DND-41 (cell line): ENCODE measurements around the gene FUT1.

ENCODE experiments used
- ATAC-seq: fragments of 200-7000 bp; cut with Tn5 transposase; 3 replicates; pipeline ENCODE4 v1.9.1; 2021; ENCODE audit warnings: low read depth; ENCODE audit not compliant: insufficient read depth
- DNase-seq: peaks from one replicate; pipeline ENCODE4 v3.0.0-alpha.2; 2020
- H2AFZ ChIP-seq: 2 replicates; pipeline ENCODE4 v1.6.0; 2012; ENCODE audit warnings: low read depth, low read length
- H3K27ac ChIP-seq: 2 replicates; pipeline ENCODE4 v1.5.1; 2012; ENCODE audit warnings: low read length, inconsistent platforms
- H3K27me3 ChIP-seq: fragments of 200-600 bp; sonication (generic); 2 replicates; pipeline ENCODE4 v1.6.0; 2012; ENCODE audit warnings: low read length, mild to moderate bottlenecking, inconsistent platforms; ENCODE audit not compliant: insufficient read depth, poor library complexity
- H3K36me3 ChIP-seq: 2 replicates; pipeline ENCODE4 v1.5.1; 2012; ENCODE audit warnings: low read length, inconsistent platforms; ENCODE audit not compliant: insufficient read depth
- H3K4me1 ChIP-seq: 2 replicates; pipeline ENCODE4 v1.5.1; 2012; ENCODE audit warnings: mild to moderate bottlenecking, low read length; ENCODE audit not compliant: insufficient read depth
- H3K4me2 ChIP-seq: 2 replicates; pipeline ENCODE4 v1.6.0; 2012; ENCODE audit warnings: mild to moderate bottlenecking, moderate library complexity, low read length, inconsistent platforms; ENCODE audit not compliant: insufficient read depth
- H3K4me3 ChIP-seq, 2 experiments: fragments of 200-600 bp in 1 of 2; shearing (Covaris generic) in 1 of 2; 2 replicates each; pipeline ENCODE4 v1.5.1; 2012 to 2016; ENCODE audit warnings: inconsistent platforms in 2 of 2, low read length in 2 of 2, mild to moderate bottlenecking in 2 of 2, low read depth in 1 of 2, moderate library complexity in 1 of 2
- H3K79me2 ChIP-seq: 2 replicates; pipeline ENCODE4 v1.6.0; 2012; ENCODE audit warnings: low read length, inconsistent platforms; ENCODE audit not compliant: insufficient read depth
- H3K9ac ChIP-seq: 2 replicates; pipeline ENCODE4 v1.6.0; 2012; ENCODE audit warnings: low read depth, mild to moderate bottlenecking, inconsistent platforms, low read length, moderate library complexity
- H3K9me3 ChIP-seq: 2 replicates; pipeline ENCODE4 v1.5.1; 2012; ENCODE audit warnings: low read length, moderate library complexity, mild to moderate bottlenecking, inconsistent platforms; ENCODE audit not compliant: insufficient read depth, severe bottlenecking
- H4K20me1 ChIP-seq: 2 replicates; pipeline ENCODE4 v1.6.0; 2012; ENCODE audit warnings: low read length; ENCODE audit not compliant: insufficient read depth
- CTCF ChIP-seq: IDR thresholded peaks from 2 replicates; pipeline ENCODE4 v1.5.1; 2012; ENCODE audit warnings: borderline replicate concordance, low read length, moderate library complexity, mild to moderate bottlenecking; ENCODE audit not compliant: poor library complexity, severe bottlenecking; ENCODE audit errors: extremely low read depth
- EZH2 ChIP-seq: IDR thresholded peaks from 3 replicates; pipeline ENCODE4 v1.6.1; 2012; ENCODE audit warnings: borderline replicate concordance, low read depth, mild to moderate bottlenecking, moderate library complexity, low read length, inconsistent platforms; ENCODE audit not compliant: severe bottlenecking

Gene FUT1

GRCh38 chr19:48757741-48758144, 5.3 kb upstream of the FUT1 start:
- no peaks in the 10 kb centered on the region for H3K79me2 ChIP-seq
- H3K4me3 ChIP-seq: no peak overlapping the region
- no peak overlapping the region for H3K27ac ChIP-seq
- TF ChIP-seq CTCF (no peak), EZH2 (no peak)
- no peak overlapping the region for H2AFZ ChIP-seq
- H3K4me2 ChIP-seq: no peak overlapping the region
- H3K9ac ChIP-seq: no peak overlapping the region
- no peaks in the 10 kb centered on the region for H4K20me1 ChIP-seq
- H3K36me3 ChIP-seq: no peaks in the 10 kb centered on the region
- H3K4me1 ChIP-seq: no peaks in the 10 kb centered on the region
- H3K9me3 ChIP-seq: no peaks in the 10 kb centered on the region
- ATAC-seq (no peak), DNase-seq (no peak)
- peaks cover 13% of the 10 kb centered on the region for H3K27me3 ChIP-seq

GRCh38 chr19:48757089-48757675, 4.7 kb upstream of the FUT1 start:
- Histone ChIP-seq H3K9ac (no peak overlapping the region), H3K9me3 (no peaks in the 10 kb centered on the region), H3K27me3 (peaks cover 13% of the 10 kb centered on the region), H4K20me1 (no peaks in the 10 kb centered on the region), H3K4me3 (no peak overlapping the region), H2AFZ (no peak overlapping the region), H3K4me2 (no peak overlapping the region), H3K36me3 (no peaks in the 10 kb centered on the region), H3K27ac (no peak overlapping the region), H3K4me1 (peaks cover 5% of the 10 kb centered on the region), H3K79me2 (no peaks in the 10 kb centered on the region)
- DNase-seq (no peak), ATAC-seq (no peak)
- TF ChIP-seq EZH2: no peak
- no peak for TF ChIP-seq CTCF

- no peaks in the 10 kb centered on the region for H4K20me1 ChIP-seq
- peaks cover 16% of the 10 kb centered on the region for H3K27me3 ChIP-seq
- H3K9ac ChIP-seq: no peak overlapping the region
- H3K27ac ChIP-seq: no peak overlapping the region
- DNase-seq: no peak
- no peak for TF ChIP-seq CTCF
- no peak for TF ChIP-seq EZH2
- ATAC-seq: no peak
- no peaks in the 10 kb centered on the region for H3K36me3 ChIP-seq
- no peak overlapping the region for H2AFZ ChIP-seq
- no peak overlapping the region for H3K4me2 ChIP-seq
- H3K79me2 ChIP-seq: no peaks in the 10 kb centered on the region
- no peaks in the 10 kb centered on the region for H3K9me3 ChIP-seq
- peaks cover 9% of the 10 kb centered on the region for H3K4me1 ChIP-seq
- no peak overlapping the region for H3K4me3 ChIP-seq
Observed at GRCh38 chr19:48756686-48757085, 4.2 kb upstream of the FUT1 start.

- Histone ChIP-seq H3K9me3 (no peaks in the 10 kb centered on the region), H3K27me3 (peaks cover 16% of the 10 kb centered on the region), H3K79me2 (no peaks in the 10 kb centered on the region), H4K20me1 (no peaks in the 10 kb centered on the region), H3K27ac (no peak overlapping the region), H3K36me3 (no peaks in the 10 kb centered on the region), H3K4me3 (no peak overlapping the region), H3K9ac (no peak overlapping the region), H2AFZ (no peak overlapping the region), H3K4me1 (peaks cover 10% of the 10 kb centered on the region), H3K4me2 (no peak overlapping the region)
- TF ChIP-seq CTCF (no peak), EZH2 (no peak)
- DNase-seq (no peak), ATAC-seq (no peak)
Observed at GRCh38 chr19:48756212-48756611, 3.8 kb upstream of the FUT1 start.
